HepG2 (cell line): ENCODE measurements around the gene AP2B1. TPM values are rescaled to one million over a fixed set of nuclear protein-coding genes. Genes with fewer than 3 reads are reported as not detected.

Source experiments
- ATAC-seq: fragments of 200-7000 bp; cut with Tn5 transposase; 3 replicates; pipeline ENCODE4 v1.9.1; 2020; ENCODE audit warnings: mild to moderate bottlenecking, moderate library complexity
- BruUV-seq: library from RNA; stranded (reverse); fragments of 400-500 nt; replicated peaks from 2 replicates; lab custom pipeline; 2021; lab: Mats Ljungman, UMichigan
- CTCF ChIA-PET: fragments of 300-600 bp; formaldehyde crosslinking; extraction: SDS; loops from one replicate; lab custom pipeline; 2021; ENCODE audit warnings: low total read pairs, inconsistent platforms, low intra/inter-chr PET ratio; lab: Yijun Ruan, JAX
- POLR2A ChIA-PET: fragments of 350-600 bp; sonication (Branson Sonifier 250); formaldehyde crosslinking; loops from one replicate; lab custom pipeline; 2020; ENCODE audit warnings: antibody characterized with exemption, inconsistent platforms; lab: Yijun Ruan, JAX
- DNase-seq: peaks from one replicate; pipeline ENCODE4 v3.0.0-alpha.2; 2015; ENCODE audit warnings: low spot score
- FAIRE-seq: peaks from 3 replicates; lab custom pipeline; 2011; peaks lifted over from hg19 to GRCh38; lab: Jason Lieb, UNC
- H2AFZ ChIP-seq: one replicate; pipeline ENCODE4 v1.6.1; 2011; ENCODE audit warnings: low read length, inconsistent platforms
- H3K27ac ChIP-seq: fragments of 300-600 bp; 3 replicates; pipeline ENCODE4 v1.8.0; 2011; ENCODE audit warnings: mixed run types, mild to moderate bottlenecking, mixed read lengths, low read length, inconsistent platforms; ENCODE audit not compliant: insufficient read depth; ENCODE audit errors: extremely low read length
- H3K27me3 ChIP-seq, 2 experiments: fragments of 200-600 bp in 1 of 2; 2 replicates in 1 of 2; 3 replicates in 1 of 2; pipeline versions ENCODE4 v1.6.0 to v1.8.0; 2011; ENCODE audit warnings: low read length in 2 of 2, mild to moderate bottlenecking in 2 of 2, moderate library complexity in 2 of 2, inconsistent platforms in 1 of 2; ENCODE audit not compliant: insufficient read depth in 2 of 2, control insufficient read depth in 1 of 2
- H3K36me3 ChIP-seq, 2 experiments: fragments of 200-600 bp in 1 of 2; replicated peaks in 1 of 2; 2 replicates in 1 of 2; 3 replicates in 1 of 2; pipeline versions ENCODE4 v1.5.1 to v1.8.0; 2011; ENCODE audit warnings: low read length in 2 of 2, inconsistent platforms in 1 of 2; ENCODE audit not compliant: insufficient read depth in 2 of 2, control insufficient read depth in 1 of 2
- H3K4me1 ChIP-seq: 2 replicates; pipeline ENCODE4 v1.5.1; 2012; ENCODE audit warnings: low read length, inconsistent platforms; ENCODE audit not compliant: insufficient read depth
- H3K4me2 ChIP-seq: 2 replicates; pipeline ENCODE4 v1.6.0; 2011; ENCODE audit warnings: low read depth, low read length, inconsistent platforms
- H3K4me3 ChIP-seq, 3 experiments: fragments of 200-600 bp in 1 of 3; sonication (generic), shearing (Covaris generic) in 1 of 3; replicated peaks in 1 of 3; 2 replicates each; pipeline ENCODE4 v1.5.1; 2011 to 2016; ENCODE audit warnings: low read length in 3 of 3, inconsistent platforms in 2 of 3, low read depth in 2 of 3, mild to moderate bottlenecking in 2 of 3, control low read depth in 1 of 3, mixed read lengths in 1 of 3; ENCODE audit not compliant: insufficient read depth in 1 of 3
- H3K79me2 ChIP-seq: one replicate; pipeline ENCODE4 v1.6.1; 2011; ENCODE audit warnings: low read length, inconsistent platforms; ENCODE audit not compliant: insufficient read depth
- H3K9ac ChIP-seq: 2 replicates; pipeline ENCODE4 v1.6.0; 2011; ENCODE audit warnings: mild to moderate bottlenecking, low read depth, low read length, inconsistent platforms; ENCODE audit not compliant: insufficient read depth
- H3K9me3 ChIP-seq: 2 replicates; pipeline ENCODE4 v1.5.1; 2012; ENCODE audit warnings: mild to moderate bottlenecking, low read length
- H4K20me1 ChIP-seq: 2 replicates; pipeline ENCODE4 v1.6.0; 2011; ENCODE audit warnings: inconsistent platforms, mild to moderate bottlenecking, low read length, moderate library complexity; ENCODE audit not compliant: insufficient read depth
- CEBPB ChIP-seq: IDR thresholded peaks from 2 replicates; pipeline ENCODE4 v1.6.1; 2011; ENCODE audit warnings: low read depth, low read length, improper control_type of control experiment, borderline replicate concordance
- SIX1 ChIP-seq: sonication (generic); formaldehyde crosslinking; IDR thresholded peaks from 2 replicates; pipeline ENCODE4 v1.4.0; 2020; ENCODE audit warnings: missing genetic modification reagents, borderline replicate concordance
- SMAD9 ChIP-seq: sonication (generic); formaldehyde crosslinking; IDR thresholded peaks from 2 replicates; pipeline ENCODE4 v1.5.1; 2020; ENCODE audit warnings: mild to moderate bottlenecking, missing genetic modification reagents
- TCF12 ChIP-seq, 2 experiments: fragments of 450-650 bp in 1 of 2; sonication (generic) in 1 of 2; formaldehyde crosslinking in 1 of 2; IDR thresholded peaks; 2 replicates each; pipeline versions ENCODE4 v1.6.1 to v1.8.0; 2017 to 2022; ENCODE audit warnings: antibody characterized with exemption in 1 of 2, mild to moderate bottlenecking in 1 of 2, missing genetic modification reagents in 1 of 2, moderate library complexity in 1 of 2
- ZBTB3 ChIP-seq: sonication (generic); formaldehyde crosslinking; IDR thresholded peaks from 2 replicates; pipeline ENCODE4 v1.4.0; 2020; ENCODE audit warnings: low read depth, mild to moderate bottlenecking, moderate library complexity, missing genetic modification reagents, borderline replicate concordance
- ZFP90 ChIP-seq: sonication (generic); formaldehyde crosslinking; IDR thresholded peaks from 2 replicates; pipeline ENCODE4 v1.8.0; 2022; ENCODE audit warnings: missing genetic modification reagents, mild to moderate bottlenecking, inconsistent platforms, borderline replicate concordance
- ZNF382 ChIP-seq: sonication (generic); formaldehyde crosslinking; IDR thresholded peaks from 2 replicates; pipeline ENCODE4 v1.5.0; 2020; ENCODE audit warnings: missing genetic modification reagents, mild to moderate bottlenecking, borderline replicate concordance
- ZNF484 ChIP-seq: sonication (generic); formaldehyde crosslinking; IDR thresholded peaks from 2 replicates; pipeline ENCODE4 v1.5.1; 2020; ENCODE audit warnings: mild to moderate bottlenecking, low read depth, missing genetic modification reagents, borderline replicate concordance
- ZNF577 ChIP-seq: sonication (generic); formaldehyde crosslinking; IDR thresholded peaks from 2 replicates; pipeline ENCODE4 v1.4.0; 2020; ENCODE audit warnings: mild to moderate bottlenecking, low read depth, missing genetic modification reagents, borderline replicate concordance
- ZNF766 ChIP-seq: sonication (generic); formaldehyde crosslinking; IDR thresholded peaks from 2 replicates; pipeline ENCODE4 v1.5.0; 2020; ENCODE audit warnings: missing genetic modification reagents, borderline replicate concordance
- WGBS: methylation state at CpG from one replicate; pipeline ENCODE4 v1.1.6; 2017; ENCODE audit warnings: low lambda C conversion rate; 5-methylcytosine and 5-hydroxymethylcytosine counted together
- in situ Hi-C: cut with HindIII; loops from 2 replicates; pipeline ENCODE4 v1.10.0; 2017; ENCODE audit warnings: low pct_unique_long_range_greater_than_20kb; ENCODE audit not compliant: extremely low pct_ligation_motif_present
- intact Hi-C: fragments of 100-400 bp; cut with micrococcal nuclease; formaldehyde crosslinking; loops from one replicate; pipeline ENCODE4 v1.10.0; 2022; ENCODE audit not compliant: unreplicated experiment
- polyA plus RNA-seq, 8 experiments: library from polyadenylated mRNA; depleted of rRNA in 3 of 8; stranded (reverse) in 7 of 8; unstranded in 1 of 8; fragments of >200 nt; fragmentation: Illumina TruSeq in 4 of 8; extraction: Trizol in 4 of 8; gene quantifications; 2 replicates each; pipeline versions ENCODE4 v1.2.1 to v1.2.3, GENCODE V29; 2011 to 2016; ENCODE audit warnings: low read depth in 4 of 8, missing spikeins in 1 of 8, mixed read lengths in 1 of 8; ENCODE audit not compliant: insufficient read depth in 1 of 8
- total RNA-seq, 5 experiments: library from RNA; depleted of rRNA; stranded (reverse); fragments of >200 nt; fragmentation: Illumina TruSeq; extraction: Trizol; gene quantifications; 2 replicates each; pipeline ENCODE4 v1.2.3, GENCODE V29; 2016; ENCODE audit warnings: low read depth in 1 of 5
- TF ChIP-seq, protein P1 (sequence below): sonication (generic); formaldehyde crosslinking; conservative IDR thresholded peaks from 2 replicates; pipeline ENCODE4 v1.8.1; 2023; ENCODE audit warnings: missing genetic modification reagents
- TF ChIP-seq, protein P2 (sequence below): sonication (generic); formaldehyde crosslinking; IDR thresholded peaks from 2 replicates; pipeline ENCODE4 v1.8.1; 2023; ENCODE audit warnings: missing genetic modification reagents, inconsistent platforms, borderline replicate concordance
- TF ChIP-seq, protein P3 (sequence below): sonication (generic); formaldehyde crosslinking; IDR thresholded peaks from 2 replicates; pipeline ENCODE4 v1.8.1; 2023; ENCODE audit warnings: missing genetic modification reagents, mild to moderate bottlenecking, borderline replicate concordance

Gene AP2B1
- total and polyA plus RNA-seq, 2 of the 13 experiments (the other 11 are each of a cell fraction or from before 2014, with no cell fraction given), result 23.8 to 71.3 TPM

DNA sequence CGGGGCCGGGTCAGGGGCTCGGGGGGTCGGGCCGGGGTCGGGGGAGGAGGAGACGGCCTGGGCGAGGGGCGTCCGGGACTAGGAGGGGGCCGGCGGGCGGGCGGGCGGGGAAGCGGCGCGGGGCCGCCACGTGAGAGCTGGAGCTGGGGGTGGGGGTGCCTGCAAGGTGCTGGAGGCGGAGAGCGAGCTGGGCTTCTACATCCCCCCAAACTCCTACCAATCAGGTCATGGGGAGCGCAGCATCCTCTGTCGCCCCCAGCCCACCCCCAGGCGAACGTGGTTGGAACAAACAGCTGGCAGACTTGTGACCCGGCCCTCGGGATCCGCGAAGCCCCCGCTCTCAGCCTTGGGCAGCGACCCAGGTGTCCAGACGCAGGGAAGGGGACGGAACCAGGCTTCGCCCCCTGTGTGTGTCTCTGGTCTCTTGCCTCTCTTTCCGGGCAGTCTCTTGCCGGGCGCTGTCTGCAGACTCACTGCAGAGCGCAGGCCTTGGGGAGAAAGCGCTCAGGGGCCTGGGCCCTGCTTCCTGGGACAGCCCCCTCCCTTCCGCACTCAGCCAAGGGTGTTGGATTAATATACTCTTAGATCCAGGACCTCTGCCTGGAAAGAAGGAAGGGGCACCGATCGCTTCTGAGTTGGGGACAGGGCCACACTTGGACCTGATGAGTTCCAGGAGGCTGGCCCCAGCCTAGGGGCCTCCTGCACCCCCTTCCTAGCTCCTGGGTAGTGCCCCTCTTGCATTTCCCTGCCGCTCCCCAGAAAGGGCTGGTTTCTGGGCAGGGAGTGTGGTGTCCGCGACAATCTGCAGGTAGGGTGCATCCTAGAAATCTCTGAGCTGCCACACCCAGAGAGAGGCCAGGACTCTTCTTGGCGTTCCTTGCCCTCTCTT, 145.0 kb downstream of the AP2B1 start (continued):
- TF ChIP-seq ZNF484 (no peak), SMAD9 (CRISPR knock-in tag) (no peak)
- TF ChIP-seq, protein P1, sequence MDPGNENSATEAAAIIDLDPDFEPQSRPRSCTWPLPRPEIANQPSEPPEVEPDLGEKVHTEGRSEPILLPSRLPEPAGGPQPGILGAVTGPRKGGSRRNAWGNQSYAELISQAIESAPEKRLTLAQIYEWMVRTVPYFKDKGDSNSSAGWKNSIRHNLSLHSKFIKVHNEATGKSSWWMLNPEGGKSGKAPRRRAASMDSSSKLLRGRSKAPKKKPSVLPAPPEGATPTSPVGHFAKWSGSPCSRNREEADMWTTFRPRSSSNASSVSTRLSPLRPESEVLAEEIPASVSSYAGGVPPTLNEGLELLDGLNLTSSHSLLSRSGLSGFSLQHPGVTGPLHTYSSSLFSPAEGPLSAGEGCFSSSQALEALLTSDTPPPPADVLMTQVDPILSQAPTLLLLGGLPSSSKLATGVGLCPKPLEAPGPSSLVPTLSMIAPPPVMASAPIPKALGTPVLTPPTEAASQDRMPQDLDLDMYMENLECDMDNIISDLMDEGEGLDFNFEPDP (CRISPR knock-in tag), result no peak
- TF ChIP-seq, protein P2, sequence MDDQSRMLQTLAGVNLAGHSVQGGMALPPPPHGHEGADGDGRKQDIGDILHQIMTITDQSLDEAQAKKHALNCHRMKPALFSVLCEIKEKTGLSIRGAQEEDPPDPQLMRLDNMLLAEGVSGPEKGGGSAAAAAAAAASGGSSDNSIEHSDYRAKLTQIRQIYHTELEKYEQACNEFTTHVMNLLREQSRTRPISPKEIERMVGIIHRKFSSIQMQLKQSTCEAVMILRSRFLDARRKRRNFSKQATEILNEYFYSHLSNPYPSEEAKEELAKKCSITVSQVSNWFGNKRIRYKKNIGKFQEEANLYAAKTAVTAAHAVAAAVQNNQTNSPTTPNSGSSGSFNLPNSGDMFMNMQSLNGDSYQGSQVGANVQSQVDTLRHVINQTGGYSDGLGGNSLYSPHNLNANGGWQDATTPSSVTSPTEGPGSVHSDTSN (CRISPR knock-in tag), result no peak
- TF ChIP-seq, all 625 proteins: peak for 20

DNA sequence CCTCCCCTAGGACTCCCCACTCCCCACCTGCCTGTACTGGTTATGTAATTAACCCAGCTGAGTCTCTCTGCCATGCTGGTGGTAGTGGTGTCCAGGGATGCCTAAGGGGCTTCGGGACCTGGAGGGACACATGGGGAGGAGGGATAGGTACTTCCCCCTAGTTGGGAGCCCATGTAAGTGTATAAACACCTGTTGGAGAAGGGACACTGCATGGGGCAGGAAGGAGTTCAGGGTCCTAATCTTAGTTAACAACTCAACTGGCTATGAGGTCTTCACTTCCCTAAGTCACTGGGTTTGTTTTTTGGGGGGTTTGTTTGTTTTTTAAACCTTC, 145.6 kb downstream of the AP2B1 start:
- ATAC-seq, result peak; percentile 4; the same call in 1 of the 3 replicates
- peak overlapping the region; percentile 63 to 87 (median 70); a peak in 5 of 6 replicates for H3K4me3 ChIP-seq
- BruUV-seq, result no TSS peak
- H3K4me2 ChIP-seq, result peak overlapping the region; percentile 82
- no peak overlapping the region for H2AFZ ChIP-seq
- no peak overlapping the region for H3K27ac ChIP-seq
- peaks cover 2% of the 10 kb centered on the region for H3K79me2 ChIP-seq
- FAIRE-seq, result no peak
- TF ChIP-seq ZNF577 (CRISPR knock-in tag), result no peak
- TF ChIP-seq, protein P3, sequence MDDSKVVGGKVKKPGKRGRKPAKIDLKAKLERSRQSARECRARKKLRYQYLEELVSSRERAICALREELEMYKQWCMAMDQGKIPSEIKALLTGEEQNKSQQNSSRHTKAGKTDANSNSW (CRISPR knock-in tag), result no peak
- TF ChIP-seq CEBPB, result no peak
- TF ChIP-seq SIX1, result no peak
- TF ChIP-seq ZBTB3 (CRISPR knock-in tag), result no peak
- no peak for TF ChIP-seq ZNF766
- TF ChIP-seq ZFP90, result no peak
- no peak for TF ChIP-seq ZNF382
- TF ChIP-seq TCF12 (IDR thresholded peaks at IDR 0.05), result no peak
- TF ChIP-seq TCF12 (CRISPR knock-in tag; IDR thresholded peaks at IDR 0.05), result no peak
- H3K9me3 ChIP-seq, result no peaks in the 10 kb centered on the region
- ChIA-PET POLR2A (no interaction called here), CTCF (no interaction called here)
- H3K27me3 ChIP-seq, result no peaks in the 10 kb centered on the region
- in situ Hi-C loops (loop anchor here (25.0 kb wide), 1 partner anchor 420 kb away; no protein-coding TSS in a partner anchor), intact Hi-C loops (no loop called here)
- peak overlapping the region; percentile 65 for H3K9ac ChIP-seq
- H4K20me1 ChIP-seq, result no peaks in the 10 kb centered on the region
- no peaks in the 10 kb centered on the region for H3K36me3 ChIP-seq
- H3K4me1 ChIP-seq, result peaks cover 24% of the 10 kb centered on the region
- DNase-seq, result no peak
- 57% methylated on average over 1 of the region's 1 CpG for WGBS
